ENCODE measurements around the gene LARGE2. TPM values are rescaled to one million over a fixed set of nuclear protein-coding genes. Genes with fewer than 3 reads are reported as not detected.

LARGE2 gene
- total and polyA plus RNA-seq, 10 of the 15 experiments (the other 5 are each of a cell fraction or from before 2014, with no cell fraction given) = 0.03 to 0.41 (median 0.19) TPM; not detected in 6

GRCh38 chr11:45942381-45942780 lies 19.9 kb downstream of the LARGE2 start:
- in situ Hi-C loops (cut with MboI) (no loop called here), intact Hi-C loops (cut with micrococcal nuclease; ENCODE audit: unreplicated experiment) (no loop called here)
- H3K9ac ChIP-seq (ENCODE audit: control insufficient read depth, insufficient read depth, low read length) = no peak overlapping the region
- ATAC-seq = no peak
- no peak overlapping the region for H3K4me3 ChIP-seq
- no peaks in the 10 kb centered on the region for H3K27me3 ChIP-seq (replicated peaks in 1 of 2; ENCODE audit: control insufficient read depth in 2 of 2, insufficient read depth in 2 of 2, low read length in 1 of 2)
- no peaks in the 10 kb centered on the region for H4K20me1 ChIP-seq (ENCODE audit: control insufficient read depth, insufficient read depth)
- FAIRE-seq = no peak
- ChIA-PET CTCF (interaction anchor here (1.2 to 4.2 kb wide), 2 partner anchors 22 to 70 kb away, joined by 4 to 34 read pairs; no protein-coding TSS in a partner anchor), SMC1A (ENCODE audit: uncharacterized antibody, unreplicated experiment) (interaction anchor here (1.0 to 4.2 kb wide), 5 partner anchors 9 to 38 kb away, joined by 3 to 24 read pairs (median 3); no protein-coding TSS in a partner anchor), POLR2A (interaction anchor here (0.6 to 1.1 kb wide), 2 partner anchors 10 to 42 kb away, joined by 4 read pairs; no protein-coding TSS in a partner anchor), RAD21 (ENCODE audit: unreplicated experiment) (interaction anchor here (0.9 to 1.8 kb wide), 2 partner anchors 12 to 26 kb away, joined by 3 to 4 read pairs; no protein-coding TSS in a partner anchor)
- no peak overlapping the region for H2AFZ ChIP-seq (ENCODE audit: control insufficient read depth, low read depth, low read length)
- no peaks in the 10 kb centered on the region for H3K79me2 ChIP-seq (ENCODE audit: control insufficient read depth, insufficient read depth, low read length)
- no peak for DNase-seq (ENCODE audit: low read depth, low spot score)
- no peaks in the 10 kb centered on the region for H3K4me1 ChIP-seq (ENCODE audit: control insufficient read depth, insufficient read depth, low read length)
- no peaks in the 10 kb centered on the region for H3K9me3 ChIP-seq (replicated peaks; ENCODE audit: control insufficient read depth, insufficient read depth, low read length)
- peaks cover 3 to 19% of the 10 kb centered on the region in 2 experiments for H3K36me3 ChIP-seq (ENCODE audit: control insufficient read depth in 2 of 2, insufficient read depth in 2 of 2, low read length in 1 of 2)
- no peak overlapping the region for H3K4me2 ChIP-seq (ENCODE audit: control insufficient read depth, insufficient read depth)
- no TSS peak for BruUV-seq (replicated peaks)
- 95% methylated on average over 4 of the region's 4 CpGs for WGBS (ENCODE audit: insufficient coverage, insufficient replicate concordance, low lambda C conversion rate, missing lambda C conversion rate)
- H3K27ac ChIP-seq (ENCODE audit: control insufficient read depth, insufficient read depth) = no peak overlapping the region
- TF ChIP-seq ZNF622 (IDR thresholded peaks at IDR 0.05) = no peak
- TF ChIP-seq NR2C2 (IDR thresholded peaks at IDR 0.05; ENCODE audit: borderline replicate concordance, control insufficient read depth, insufficient read length, low read depth) = no peak
- no peak for TF ChIP-seq ZNF592 (IDR thresholded peaks at IDR 0.05)
- no peak for TF ChIP-seq TCF3 (IDR thresholded peaks at IDR 0.05; ENCODE audit: borderline replicate concordance, insufficient read depth, low read depth, low read length)
- no peak for TF ChIP-seq ZBTB33 (IDR thresholded peaks at IDR 0.05)
- TF ChIP-seq ASH2L (IDR thresholded peaks at IDR 0.05; ENCODE audit: borderline replicate concordance, low read depth) = no peak
- TF ChIP-seq CUX1 (IDR thresholded peaks at IDR 0.05; ENCODE audit: insufficient replicate concordance, low read depth, low read length) = no peak
- no peak for TF ChIP-seq ATF7 (IDR thresholded peaks at IDR 0.05; ENCODE audit: low read depth)
- no peak for TF ChIP-seq HDAC6 (IDR thresholded peaks at IDR 0.05; ENCODE audit: unreplicated experiment)
- no peak for TF ChIP-seq NKRF (conservative IDR thresholded peaks at IDR 0.05)

Data from GM12878 (cell line).